ENCODE results near the gene SLC24A3. TPM values are rescaled to one million over a fixed set of nuclear protein-coding genes. Genes with fewer than 3 reads are reported as not detected.

The SLC24A3 gene
- total RNA-seq, 6 donors from 2014 or later = 6.3 to 10.8 (median 9.3) TPM

DNA sequence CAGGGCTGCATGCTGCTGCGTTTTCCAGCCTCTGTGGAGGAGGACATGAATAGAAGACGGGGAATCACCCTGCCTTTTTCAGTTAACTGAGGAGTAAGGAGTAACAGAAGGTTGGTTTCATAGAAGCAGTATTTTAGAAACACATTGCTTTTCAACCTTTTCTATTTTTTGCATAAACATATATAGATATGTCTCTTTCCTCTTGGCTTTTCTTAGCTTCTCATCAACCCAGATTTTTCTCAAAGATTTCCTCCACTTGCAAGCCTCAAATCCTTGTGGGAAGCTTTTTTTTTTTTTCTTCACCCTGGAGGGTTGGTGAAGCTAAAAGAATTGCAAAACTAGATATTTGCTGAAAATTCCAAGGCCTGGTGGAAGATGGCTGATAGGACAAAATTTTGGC lies 6.0 kb downstream of the SLC24A3 start:
- H3K4me3 ChIP-seq = no peak overlapping the region
- no peak for TF ChIP-seq EP300 (IDR thresholded peaks at IDR 0.05)
- no peak for TF ChIP-seq POLR2A (IDR thresholded peaks at IDR 0.05)
- no peak for TF ChIP-seq POLR2AphosphoS5 (IDR thresholded peaks at IDR 0.05)
- TF ChIP-seq, protein P1, sequence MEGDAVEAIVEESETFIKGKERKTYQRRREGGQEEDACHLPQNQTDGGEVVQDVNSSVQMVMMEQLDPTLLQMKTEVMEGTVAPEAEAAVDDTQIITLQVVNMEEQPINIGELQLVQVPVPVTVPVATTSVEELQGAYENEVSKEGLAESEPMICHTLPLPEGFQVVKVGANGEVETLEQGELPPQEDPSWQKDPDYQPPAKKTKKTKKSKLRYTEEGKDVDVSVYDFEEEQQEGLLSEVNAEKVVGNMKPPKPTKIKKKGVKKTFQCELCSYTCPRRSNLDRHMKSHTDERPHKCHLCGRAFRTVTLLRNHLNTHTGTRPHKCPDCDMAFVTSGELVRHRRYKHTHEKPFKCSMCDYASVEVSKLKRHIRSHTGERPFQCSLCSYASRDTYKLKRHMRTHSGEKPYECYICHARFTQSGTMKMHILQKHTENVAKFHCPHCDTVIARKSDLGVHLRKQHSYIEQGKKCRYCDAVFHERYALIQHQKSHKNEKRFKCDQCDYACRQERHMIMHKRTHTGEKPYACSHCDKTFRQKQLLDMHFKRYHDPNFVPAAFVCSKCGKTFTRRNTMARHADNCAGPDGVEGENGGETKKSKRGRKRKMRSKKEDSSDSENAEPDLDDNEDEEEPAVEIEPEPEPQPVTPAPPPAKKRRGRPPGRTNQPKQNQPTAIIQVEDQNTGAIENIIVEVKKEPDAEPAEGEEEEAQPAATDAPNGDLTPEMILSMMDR (IDR thresholded peaks at IDR 0.05) = no peak

DNA sequence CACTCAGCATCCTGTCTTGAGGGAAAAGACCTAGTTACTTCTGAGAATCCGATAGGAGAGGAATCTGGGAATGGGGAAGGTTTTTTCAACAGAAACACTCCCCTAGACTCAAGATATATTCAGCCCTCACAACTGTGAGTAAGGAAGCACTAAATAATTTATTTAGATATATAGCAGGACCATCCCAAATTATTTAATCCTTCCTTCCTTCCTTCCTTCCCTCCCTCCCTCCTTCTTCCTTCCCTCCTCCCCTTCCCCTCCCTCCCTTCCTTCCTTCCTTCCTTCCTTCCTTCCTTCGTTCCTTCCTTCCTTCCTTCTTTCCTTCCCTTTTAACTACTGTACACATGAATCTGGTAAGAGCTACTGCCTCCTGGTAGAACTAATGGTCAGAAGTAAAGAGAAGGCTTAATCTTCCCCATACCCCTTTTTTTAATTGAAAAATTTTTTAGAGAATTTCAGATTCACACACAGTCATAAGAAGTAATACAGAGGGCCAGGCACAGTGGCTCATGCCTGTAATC lies 10.1 kb downstream of the SLC24A3 start:
- DNase-seq (no peak), ATAC-seq (ENCODE audit: low FRiP score in 2 of 2) (no peak)
- no peaks in the 10 kb centered on the region for H3K27me3 ChIP-seq
- WGBS, 2 donors = 80 to 81% methylated on average over 2 of the region's 2 CpGs
- no peak overlapping the region for H3K27ac ChIP-seq
- TF ChIP-seq, protein P1 (IDR thresholded peaks at IDR 0.05) = no peak
- TF ChIP-seq POLR2A (IDR thresholded peaks at IDR 0.05) (no peak), EP300 (IDR thresholded peaks at IDR 0.05) (no peak), POLR2AphosphoS5 (IDR thresholded peaks at IDR 0.05) (no peak)
- H3K36me3 ChIP-seq = no peaks in the 10 kb centered on the region
- no peaks in the 10 kb centered on the region for H3K4me1 ChIP-seq
- H3K9me3 ChIP-seq = peaks cover 0 to 6% (median 0%) of the 10 kb centered on the region in 4 donors
- H3K4me3 ChIP-seq = no peak overlapping the region

More for the DNA sequence above, 6.0 kb downstream of the SLC24A3 start:
- Histone ChIP-seq H3K27me3 (no peaks in the 10 kb centered on the region), H3K9me3 (no peaks in the 10 kb centered on the region), H3K4me1 (peaks cover 0 to 3% (median 3%) of the 10 kb centered on the region in 4 donors), H3K27ac (no peak overlapping the region), H3K36me3 (no peaks in the 10 kb centered on the region)
- no peak for DNase-seq
- no peak for ATAC-seq (ENCODE audit: low FRiP score in 2 of 2)
- WGBS, 2 donors = 75 to 86% methylated on average over 2 of the region's 2 CpGs

DNA sequence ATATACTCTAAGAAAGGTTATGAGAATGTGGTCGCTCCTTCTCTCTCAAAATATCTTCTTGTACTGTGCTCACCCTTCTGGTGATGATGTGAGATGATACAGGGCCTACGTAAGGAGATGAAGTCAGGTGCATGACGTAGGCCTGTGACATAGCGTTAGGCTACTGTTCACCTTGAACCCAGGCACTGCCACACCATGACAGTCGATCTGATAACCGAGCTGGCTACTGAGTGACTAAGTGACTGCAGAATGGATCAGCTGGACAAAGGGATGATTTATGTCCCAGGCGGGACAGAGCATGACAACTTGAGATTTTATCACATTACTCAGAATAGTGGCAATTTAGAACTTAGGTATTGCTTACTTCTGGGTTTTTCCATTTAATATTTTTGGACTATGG lies 11.2 kb downstream of the SLC24A3 start:
- H3K4me3 ChIP-seq = no peak overlapping the region
- no peaks in the 10 kb centered on the region for H3K36me3 ChIP-seq
- no peak for TF ChIP-seq POLR2AphosphoS5 (IDR thresholded peaks at IDR 0.05)
- TF ChIP-seq, protein P1 (IDR thresholded peaks at IDR 0.05) = no peak
- TF ChIP-seq POLR2A (IDR thresholded peaks at IDR 0.05) = no peak
- no peak for TF ChIP-seq EP300 (IDR thresholded peaks at IDR 0.05)
- ATAC-seq (ENCODE audit: low FRiP score in 2 of 2) (no peak), DNase-seq (no peak)
- no peak overlapping the region for H3K27ac ChIP-seq
- peaks cover 0 to 6% (median 0%) of the 10 kb centered on the region in 4 donors for H3K9me3 ChIP-seq
- 90 to 96% methylated on average over 7 of the region's 7 CpGs for WGBS, 2 donors
- H3K27me3 ChIP-seq = no peaks in the 10 kb centered on the region
- no peaks in the 10 kb centered on the region for H3K4me1 ChIP-seq

DNA sequence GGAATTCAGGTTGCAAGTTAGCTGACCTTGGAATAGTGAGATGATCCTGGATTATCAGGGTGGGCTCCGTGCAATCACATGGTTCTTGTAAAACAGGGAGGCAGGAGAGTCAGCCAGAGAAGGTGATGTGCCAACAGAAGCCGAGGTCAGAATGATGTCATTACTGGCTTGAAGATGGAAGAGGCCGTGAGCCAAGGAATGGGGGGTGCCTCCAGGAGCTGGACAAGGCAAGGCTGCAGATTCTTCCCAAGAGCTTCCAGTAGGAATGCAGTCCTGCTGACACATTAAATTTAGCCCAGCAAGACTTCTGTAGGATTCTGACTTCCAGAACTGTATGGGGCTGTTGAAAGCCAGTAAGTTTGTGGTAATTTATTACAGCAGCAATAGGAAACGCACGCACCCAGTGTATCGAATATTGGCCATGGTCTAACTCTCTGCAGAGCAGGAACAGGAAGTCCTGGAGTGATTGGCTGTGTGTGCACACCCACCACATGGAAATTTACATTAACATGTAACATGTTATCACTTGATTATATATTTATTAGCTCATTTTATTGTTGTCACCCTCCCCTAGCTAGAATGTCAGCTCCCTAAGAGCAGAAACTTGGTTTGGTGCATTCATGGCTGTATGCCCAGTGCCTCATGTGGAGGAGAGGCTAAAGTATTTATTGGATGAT lies 19.1 kb downstream of the SLC24A3 start:
- ATAC-seq (ENCODE audit: low FRiP score in 2 of 2) = no peak
- WGBS, 2 donors = 62 to 77% methylated on average over 6 of the region's 6 CpGs

More for the DNA sequence above, 19.1 kb downstream of the SLC24A3 start:
- DNase-seq = no peak
- Histone ChIP-seq H3K4me3 (no peak overlapping the region), H3K9me3 (no peaks in the 10 kb centered on the region), H3K27ac (no peak overlapping the region), H3K27me3 (no peaks in the 10 kb centered on the region), H3K4me1 (no peaks in the 10 kb centered on the region), H3K36me3 (no peaks in the 10 kb centered on the region)
- no peak for TF ChIP-seq EP300 (IDR thresholded peaks at IDR 0.05)
- no peak for TF ChIP-seq POLR2AphosphoS5 (IDR thresholded peaks at IDR 0.05)
- TF ChIP-seq, protein P1 (IDR thresholded peaks at IDR 0.05) = no peak

All from upper lobe of left lung (tissue), 6 donors.